ENCODE data around the gene AGPAT2.
A peak's percentile ranks its signal among the peaks of the same experiment; 100 is the strongest.

AGPAT2 gene

DNA sequence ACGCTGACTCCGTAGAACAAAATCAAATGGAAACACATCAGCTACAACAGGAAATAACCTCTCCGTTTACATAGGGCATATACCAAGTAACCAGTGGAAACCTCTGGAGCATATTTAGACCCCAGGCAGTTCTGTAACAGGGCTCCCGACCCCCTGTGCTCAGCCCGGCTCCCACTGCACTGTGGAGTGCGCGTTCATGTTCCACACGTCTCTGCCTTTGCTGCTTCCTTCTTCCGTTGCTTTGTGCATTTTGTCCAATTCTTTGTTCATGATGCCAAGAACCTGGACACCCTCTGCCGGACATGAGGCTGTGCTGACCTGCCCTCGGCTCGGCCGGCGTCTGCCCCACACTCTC, 5.9 kb upstream of the AGPAT2 start:
- ChIA-PET CTCF (interaction anchor here (0.7 to 4.0 kb wide), 7 partner anchors 11 to 209 kb away, joined by 4 to 24 read pairs (median 8); no protein-coding TSS in a partner anchor), POLR2A (interaction anchor here (1.0 to 1.4 kb wide), 3 partner anchors 20 to 35 kb away, joined by 3 to 6 read pairs (median 4); no protein-coding TSS in a partner anchor)
- Histone ChIP-seq H3K36me3 (ENCODE audit: control insufficient read depth in 2 of 2, insufficient read depth in 1 of 2, low read length in 2 of 2) (no peaks in the 10 kb centered on the region), H3K4me3 (ENCODE audit: low read depth, low read length) (no peak overlapping the region), H3K9me3 (ENCODE audit: control insufficient read depth, insufficient read depth, low read depth, low read length) (no peaks in the 10 kb centered on the region), H3K27ac (ENCODE audit: extremely low read depth, low read depth, low read length) (no peak overlapping the region), H3K4me1 (ENCODE audit: control insufficient read depth, insufficient read depth, low read length) (no peaks in the 10 kb centered on the region)
- no peak for TF ChIP-seq ZNF2 (tag by site-specific recombination; IDR thresholded peaks at IDR 0.05)
- TF ChIP-seq ZSCAN16 (tag by site-specific recombination; IDR thresholded peaks at IDR 0.05), result no peak
- no peak for TF ChIP-seq TCF7L2 (IDR thresholded peaks at IDR 0.05; ENCODE audit: borderline replicate concordance, low read depth, low read length)
- TF ChIP-seq HIC1 (tag by site-specific recombination; IDR thresholded peaks at IDR 0.05), result no peak
- no peak for TF ChIP-seq ZNF707 (tag by site-specific recombination; IDR thresholded peaks at IDR 0.05)
- no peak for TF ChIP-seq ZNF837 (tag by site-specific recombination; IDR thresholded peaks at IDR 0.05)
- TF ChIP-seq MEIS1 (CRISPR knock-in tag; IDR thresholded peaks at IDR 0.05; ENCODE audit: borderline replicate concordance), result no peak
- TF ChIP-seq, protein P1, sequence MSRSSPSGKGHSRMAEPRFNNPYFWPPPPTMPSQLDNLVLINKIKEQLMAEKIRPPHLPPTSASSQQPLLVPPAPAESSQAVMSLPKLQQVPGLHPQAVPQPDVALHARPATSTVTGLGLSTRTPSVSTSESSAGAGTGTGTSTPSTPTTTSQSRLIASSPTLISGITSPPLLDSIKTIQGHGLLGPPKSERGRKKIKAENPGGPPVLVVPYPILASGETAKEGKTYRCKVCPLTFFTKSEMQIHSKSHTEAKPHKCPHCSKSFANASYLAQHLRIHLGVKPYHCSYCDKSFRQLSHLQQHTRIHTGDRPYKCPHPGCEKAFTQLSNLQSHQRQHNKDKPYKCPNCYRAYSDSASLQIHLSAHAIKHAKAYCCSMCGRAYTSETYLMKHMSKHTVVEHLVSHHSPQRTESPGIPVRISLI (tag by site-specific recombination; IDR thresholded peaks at IDR 0.05), result no peak
- TF ChIP-seq ZNF549 (tag by site-specific recombination; IDR thresholded peaks at IDR 0.05), result no peak
- TF ChIP-seq ZNF223 (tag by site-specific recombination; IDR thresholded peaks at IDR 0.05), result no peak
- TF ChIP-seq TSHZ1 (tag by site-specific recombination; IDR thresholded peaks at IDR 0.05; ENCODE audit: borderline replicate concordance), result no peak
- TF ChIP-seq ZNF610 (tag by site-specific recombination; IDR thresholded peaks at IDR 0.05; ENCODE audit: borderline replicate concordance), result no peak
- no peak for TF ChIP-seq ZNF184 (tag by site-specific recombination; IDR thresholded peaks at IDR 0.05)
- no peak for TF ChIP-seq ZNF248 (tag by site-specific recombination; IDR thresholded peaks at IDR 0.05)

DNA sequence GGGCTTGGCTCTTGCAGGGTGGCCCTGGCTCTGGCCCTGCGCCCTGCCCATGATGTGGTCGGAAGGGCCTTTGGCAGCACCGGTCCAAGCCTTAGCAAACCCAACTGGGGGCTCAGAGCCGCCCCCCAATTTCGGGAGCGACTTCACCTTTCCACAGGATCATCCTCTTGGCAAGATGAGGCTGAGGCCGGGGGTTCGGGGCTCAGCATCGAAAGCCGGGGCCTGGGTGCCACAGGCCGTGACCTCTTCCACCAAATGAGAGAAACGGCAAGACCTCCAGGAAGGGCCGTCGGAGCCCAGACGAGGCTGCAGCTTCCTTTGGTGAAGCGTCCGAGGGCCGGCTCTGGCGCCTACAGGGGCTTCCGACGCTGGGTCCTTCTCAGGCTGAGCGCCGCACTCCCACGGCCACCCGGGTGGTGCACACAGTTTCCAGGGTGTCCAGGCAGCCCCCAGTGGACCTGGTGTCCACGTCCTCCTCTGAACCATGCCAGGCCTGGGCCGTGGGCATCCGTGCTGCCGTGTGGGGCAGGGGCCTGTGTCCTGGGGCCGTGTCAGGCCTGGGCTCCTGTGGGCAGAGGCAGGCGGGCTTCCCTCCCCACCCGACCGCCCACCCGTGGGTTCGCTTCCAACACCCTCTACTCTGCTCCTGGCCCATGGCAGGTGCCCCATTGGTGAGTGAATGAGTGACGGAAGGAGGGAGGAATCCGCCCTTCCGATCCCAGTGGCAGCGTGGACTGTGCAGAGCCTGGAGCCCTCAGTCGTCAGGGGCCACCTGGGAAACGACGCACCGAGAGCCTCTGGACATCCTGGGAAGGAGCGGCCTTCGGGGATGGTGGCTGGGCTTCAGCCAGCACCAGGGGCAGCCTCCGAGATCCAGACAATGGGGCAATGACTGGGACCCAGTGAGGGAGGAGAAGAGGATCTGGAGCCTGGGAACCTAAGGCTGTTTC, 5.2 kb upstream of the AGPAT2 start:
- no peak overlapping the region for H3K27ac ChIP-seq (ENCODE audit: extremely low read depth, low read depth, low read length)
- CTCF ChIA-PET, result interaction anchor here (1.1 to 4.0 kb wide), 4 partner anchors 10 to 20 kb away, joined by 4 to 24 read pairs (median 10); no protein-coding TSS in a partner anchor
- TF ChIP-seq ZNF747 (tag by site-specific recombination; IDR thresholded peaks at IDR 0.05) (no peak), ZNF433 (tag by site-specific recombination; IDR thresholded peaks at IDR 0.05; ENCODE audit: low read depth) (no peak), ZBTB44 (tag by site-specific recombination; IDR thresholded peaks at IDR 0.05) (no peak), ZNF692 (tag by site-specific recombination; IDR thresholded peaks at IDR 0.05) (no peak), ZNF335 (tag by site-specific recombination; conservative IDR thresholded peaks at IDR 0.05) (no peak), ZFHX2 (tag by site-specific recombination; conservative IDR thresholded peaks at IDR 0.05) (peak; percentile 52)
- TF ChIP-seq, protein P2, sequence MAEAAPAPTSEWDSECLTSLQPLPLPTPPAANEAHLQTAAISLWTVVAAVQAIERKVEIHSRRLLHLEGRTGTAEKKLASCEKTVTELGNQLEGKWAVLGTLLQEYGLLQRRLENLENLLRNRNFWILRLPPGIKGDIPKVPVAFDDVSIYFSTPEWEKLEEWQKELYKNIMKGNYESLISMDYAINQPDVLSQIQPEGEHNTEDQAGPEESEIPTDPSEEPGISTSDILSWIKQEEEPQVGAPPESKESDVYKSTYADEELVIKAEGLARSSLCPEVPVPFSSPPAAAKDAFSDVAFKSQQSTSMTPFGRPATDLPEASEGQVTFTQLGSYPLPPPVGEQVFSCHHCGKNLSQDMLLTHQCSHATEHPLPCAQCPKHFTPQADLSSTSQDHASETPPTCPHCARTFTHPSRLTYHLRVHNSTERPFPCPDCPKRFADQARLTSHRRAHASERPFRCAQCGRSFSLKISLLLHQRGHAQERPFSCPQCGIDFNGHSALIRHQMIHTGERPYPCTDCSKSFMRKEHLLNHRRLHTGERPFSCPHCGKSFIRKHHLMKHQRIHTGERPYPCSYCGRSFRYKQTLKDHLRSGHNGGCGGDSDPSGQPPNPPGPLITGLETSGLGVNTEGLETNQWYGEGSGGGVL (tag by site-specific recombination; IDR thresholded peaks at IDR 0.05), result no peak

More for the DNA sequence above, 5.2 kb upstream of the AGPAT2 start:
- no peaks in the 10 kb centered on the region for H3K4me1 ChIP-seq (ENCODE audit: control insufficient read depth, insufficient read depth, low read length)
- H3K4me3 ChIP-seq (ENCODE audit: low read depth, low read length), result no peak overlapping the region
- no peaks in the 10 kb centered on the region for H3K36me3 ChIP-seq (ENCODE audit: control insufficient read depth in 2 of 2, insufficient read depth in 1 of 2, low read length in 2 of 2)
- no peaks in the 10 kb centered on the region for H3K9me3 ChIP-seq (ENCODE audit: control insufficient read depth, insufficient read depth, low read depth, low read length)
- POLR2A ChIA-PET, result interaction anchor here (1.1 to 1.4 kb wide), 2 partner anchors 19 to 36 kb away, joined by 3 to 6 read pairs; no protein-coding TSS in a partner anchor
